Bronchus fibroblast of lung (primary cell): ENCODE data around the gene C14orf119. TPM values are rescaled to one million over a fixed set of nuclear protein-coding genes. Genes with fewer than 3 reads are reported as not detected.

Experiments used
- total RNA-seq: library from RNA; depleted of rRNA; stranded (reverse); fragments of >200 nt; gene quantifications from 2 replicates; pipeline ENCODE4 v1.2.3, GENCODE V29; 2015

Gene C14orf119, protein sequence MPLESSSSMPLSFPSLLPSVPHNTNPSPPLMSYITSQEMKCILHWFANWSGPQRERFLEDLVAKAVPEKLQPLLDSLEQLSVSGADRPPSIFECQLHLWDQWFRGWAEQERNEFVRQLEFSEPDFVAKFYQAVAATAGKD
- total RNA-seq = 55.6 and 72.1 TPM in 2 replicates

DNA sequence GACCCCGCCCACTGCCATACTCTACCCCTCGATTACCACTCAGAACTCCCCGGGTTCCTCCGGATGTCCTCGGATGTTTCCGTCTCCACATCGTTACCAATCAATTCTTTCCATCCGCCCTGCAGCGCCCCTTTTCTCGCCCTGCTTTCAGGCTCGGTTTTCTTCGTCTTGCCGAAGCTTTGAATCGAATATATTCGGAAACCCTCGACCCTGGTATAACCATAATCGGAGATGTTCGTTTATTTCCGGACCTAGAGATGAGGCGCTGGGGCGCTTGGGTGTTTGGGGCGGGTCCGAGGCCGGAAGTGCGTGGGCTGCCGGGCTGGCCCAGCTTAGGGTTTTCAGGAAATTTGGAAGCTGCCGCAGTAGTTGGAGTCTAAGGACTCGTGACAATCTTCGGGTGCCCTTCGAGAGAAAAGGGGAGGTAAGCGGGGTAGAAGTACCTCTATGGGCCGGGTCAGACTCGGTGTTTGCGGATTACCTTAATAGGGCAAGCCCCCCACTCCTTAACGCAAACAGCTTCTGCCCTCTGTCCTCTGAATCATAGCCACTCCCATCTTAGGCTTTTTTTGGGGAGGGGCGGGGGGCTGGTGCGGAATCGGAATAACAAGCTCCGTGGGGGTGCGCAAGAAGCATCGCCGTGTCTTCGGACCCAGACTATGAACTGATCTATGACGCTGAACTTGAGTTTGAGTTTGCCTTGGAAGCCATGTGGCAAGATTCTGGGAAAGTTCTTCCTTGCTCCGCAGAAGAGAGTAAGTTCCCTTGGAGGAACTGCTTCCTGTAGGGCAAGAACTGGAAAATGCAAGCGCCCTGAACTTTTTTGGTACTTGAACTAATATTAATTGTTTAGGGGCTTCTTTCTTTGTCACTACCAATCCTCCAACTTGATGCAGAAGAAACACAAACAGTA lies at the start of gene C14orf119:
TSS of gene C14orf119 (plus strand) at position 310 of the 913 bp plus-strand sequence. CDS start 2,154 bp downstream, outside the sequence.

DNA sequence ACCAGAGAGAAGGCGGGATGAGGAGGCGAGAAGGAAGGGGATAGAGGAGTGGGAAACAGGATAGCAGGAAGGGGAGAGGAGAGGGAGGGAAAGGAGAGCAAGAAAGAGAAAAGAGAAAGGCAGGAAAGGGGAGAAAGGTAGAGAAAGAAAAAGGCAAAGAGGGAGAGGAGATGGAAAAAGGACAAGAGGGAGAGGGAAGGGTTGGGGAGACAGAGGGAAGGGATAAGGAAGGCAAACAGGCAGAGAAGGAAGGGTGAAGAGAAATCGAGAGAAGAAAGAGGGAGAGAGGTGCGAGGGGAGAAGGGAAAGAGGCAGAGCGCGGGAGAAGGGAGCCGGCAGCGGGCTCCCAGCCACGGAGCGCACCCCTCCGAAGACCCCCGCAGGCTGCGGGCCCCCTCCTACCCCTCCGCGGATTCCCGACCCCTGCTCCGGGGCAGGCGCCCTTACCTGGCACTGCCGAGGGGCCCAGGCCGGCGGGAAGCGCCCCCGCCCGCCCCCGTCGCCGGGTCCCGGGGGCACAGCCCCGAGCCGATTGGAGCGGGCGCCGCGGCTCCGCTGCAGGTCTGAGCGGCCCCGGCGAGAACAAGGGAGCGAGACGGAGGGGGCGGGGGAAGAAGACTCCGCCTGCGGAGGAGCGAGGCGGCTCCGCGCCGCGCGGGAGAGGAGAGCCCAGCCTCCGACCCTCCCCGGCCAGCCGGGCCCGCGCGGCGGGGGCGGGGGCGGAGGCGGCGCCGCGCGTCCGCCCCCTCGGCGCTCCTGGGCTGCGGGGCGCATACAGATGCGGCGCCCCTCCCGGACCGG lies 38.1 kb upstream of the C14orf119 start, which contains the start of gene CDH24:
TSS of gene CDH24 (minus strand) at position 565 of the 801 bp plus-strand sequence. CDS start 1,787 bp downstream, outside the sequence.

DNA sequence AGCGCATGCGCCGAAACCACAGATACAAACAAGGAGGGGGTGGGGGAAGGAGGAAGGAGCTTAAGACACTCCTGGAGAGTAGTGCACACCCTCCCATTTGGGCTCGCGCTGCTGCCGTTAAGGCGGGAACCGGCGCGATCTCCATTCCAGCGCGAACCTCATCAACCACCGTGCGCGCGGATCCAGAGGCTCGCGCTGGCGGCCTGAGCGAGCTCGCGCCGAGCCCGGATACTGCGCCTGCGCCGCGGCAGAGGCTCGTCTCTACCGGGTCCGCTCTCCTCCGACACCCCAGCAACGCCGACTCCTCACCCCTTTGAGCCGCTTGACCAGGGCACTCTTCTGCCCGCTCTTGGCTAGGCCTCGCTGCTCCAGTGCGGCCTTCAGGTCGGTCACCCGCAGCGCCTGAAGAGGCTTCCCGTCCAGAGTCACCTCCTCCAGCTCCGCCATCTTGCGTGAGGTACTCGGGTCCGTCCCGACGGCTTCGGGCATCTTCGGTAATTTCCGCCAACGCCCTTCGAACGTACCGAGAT lies 574 bp upstream of the C14orf119 start, which contains the start of gene ACIN1:
TSS of gene ACIN1 (minus strand) at position 471 of the 530 bp plus-strand sequence. CDS start at position 447, 24 bp downstream.

DNA sequence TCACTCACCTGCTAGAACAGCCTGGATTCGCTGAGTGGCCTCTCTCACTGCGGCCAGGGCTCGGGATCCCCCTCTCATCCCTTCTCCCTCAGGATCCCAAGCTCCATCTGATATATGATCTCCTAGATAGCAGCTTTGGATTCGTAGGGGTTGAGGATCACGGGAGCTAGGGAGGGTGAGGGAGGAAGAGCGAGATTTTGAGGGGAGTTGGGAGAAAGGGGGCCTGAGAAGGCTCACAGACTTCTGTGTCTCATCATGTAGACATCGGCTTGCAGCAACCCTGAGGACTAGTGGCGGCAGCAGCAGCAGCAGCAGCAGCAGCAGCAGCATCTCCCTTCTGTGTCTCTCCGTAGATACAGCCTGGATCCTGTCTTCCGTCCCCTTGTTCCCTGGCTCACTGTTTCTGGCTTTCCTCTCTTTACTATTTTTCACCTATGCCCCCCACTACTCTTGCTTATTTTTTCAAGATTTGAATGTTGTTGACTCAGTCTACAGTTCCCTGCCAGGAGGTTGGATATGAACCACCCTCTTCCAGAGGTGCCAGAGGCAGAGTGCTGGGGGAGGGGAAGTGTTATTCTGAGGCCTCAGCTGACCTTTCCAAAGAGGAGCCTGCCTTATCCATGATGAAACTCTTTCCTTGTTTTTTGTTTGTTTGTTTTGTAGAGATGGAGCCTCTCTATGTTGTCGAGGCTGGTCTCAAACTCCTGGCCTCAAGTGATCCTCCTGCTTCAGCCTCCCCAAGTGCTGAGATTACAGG lies 9.5 kb downstream of the C14orf119 start, which contains the start of gene CIROP:
TSS of gene CIROP (minus strand) at position 399 of the 757 bp plus-strand sequence. CDS start at position 330, 69 bp downstream.

DNA sequence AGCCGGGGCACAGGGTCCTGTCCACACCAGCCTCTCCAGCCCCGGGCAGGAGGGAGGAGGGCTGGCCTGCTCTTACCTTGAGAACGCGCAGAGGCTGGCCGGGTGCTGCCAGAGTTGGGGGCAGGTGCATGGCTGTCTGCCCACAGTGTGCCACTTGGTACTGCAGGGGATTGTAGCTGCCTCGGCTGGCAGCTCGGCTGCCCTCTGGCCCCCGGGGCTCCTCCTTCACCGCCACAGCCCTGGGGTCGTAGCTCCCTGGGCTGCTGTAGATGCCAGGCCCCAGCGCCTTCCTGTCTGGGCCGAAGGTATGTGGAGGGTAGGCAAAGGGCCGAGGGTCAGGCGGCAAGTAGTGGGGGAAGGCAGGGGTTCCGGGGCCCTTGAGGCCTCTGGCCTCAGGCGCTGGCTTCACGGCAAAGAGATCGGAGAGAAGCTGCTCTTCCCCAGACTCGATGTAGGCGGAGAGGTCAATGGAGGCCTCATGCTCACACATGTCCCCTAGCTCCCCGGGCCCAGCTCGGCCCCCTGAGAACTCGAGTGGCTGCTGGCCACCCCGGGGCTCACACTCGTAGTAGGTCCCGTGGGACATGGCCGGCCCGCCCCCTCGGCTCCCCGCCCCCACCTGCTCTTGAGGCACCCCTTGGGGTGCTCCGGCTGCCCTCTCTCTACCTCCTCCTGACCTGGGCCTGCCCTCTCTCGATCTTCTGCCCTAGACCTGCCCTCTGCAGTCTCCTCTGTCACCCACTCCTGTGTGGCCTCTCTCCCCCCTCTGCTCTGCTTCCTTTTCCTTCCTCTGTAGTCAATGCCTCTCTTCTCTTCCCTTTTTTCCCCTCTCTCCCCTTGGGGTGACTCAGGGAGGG lies 23.4 kb downstream of the C14orf119 start, which contains the start of gene CEBPE:
TSS of gene CEBPE (minus strand) at position 750 of the 857 bp plus-strand sequence. CDS start at position 586, 164 bp downstream.

Other genes with a start within 250 kb of the C14orf119 start
- 52.8 and 53.1 TPM in 2 replicates for gene LRP10, start 223.8 kb upstream of the C14orf119 start, total RNA-seq
- 0.30 TPM in 1 of 2 replicates, not detected in the other for gene REM2, start 212.3 kb upstream of the C14orf119 start, total RNA-seq
- 61.4 and 61.8 TPM in 2 replicates for gene RBM23, start 176.4 kb upstream of the C14orf119 start, total RNA-seq
- 71.7 and 75.3 TPM in 2 replicates for gene PRMT5, start 166.1 kb upstream of the C14orf119 start, total RNA-seq
- gene HAUS4, start 138.4 kb upstream of the C14orf119 start, total RNA-seq = 71.3 and 78.2 TPM in 2 replicates
- gene AJUBA, start 113.0 kb upstream of the C14orf119 start, total RNA-seq = 47.9 and 49.3 TPM in 2 replicates
- 18.0 and 22.9 TPM in 2 replicates for gene C14orf93, start 85.4 kb upstream of the C14orf119 start, total RNA-seq
- gene PSMB5, start 60.6 kb upstream of the C14orf119 start, total RNA-seq = 311 and 342 TPM in 2 replicates
- gene PSMB11, start 53.3 kb upstream of the C14orf119 start, total RNA-seq = not detected in 2 replicates
- 8.6 and 9.8 TPM in 2 replicates for gene CDH24, start 38.0 kb upstream of the C14orf119 start, total RNA-seq
- 58.0 and 62.7 TPM in 2 replicates for gene ACIN1, start 369 bp upstream of the C14orf119 start, total RNA-seq
- gene CIROP, start 9.5 kb downstream of the C14orf119 start, total RNA-seq = 0.34 and 0.45 TPM in 2 replicates
- not detected in 2 replicates for gene CEBPE, start 23.8 kb downstream of the C14orf119 start, total RNA-seq
- 0.34 and 0.45 TPM in 2 replicates for gene SLC7A8, start 88.2 kb downstream of the C14orf119 start, total RNA-seq
- not detected in 2 replicates for gene RNF212B, start 142.4 kb downstream of the C14orf119 start, total RNA-seq
- 8.4 and 8.5 TPM in 2 replicates for gene HOMEZ, start 190.6 kb downstream of the C14orf119 start, total RNA-seq
- 0.74 and 1.5 TPM in 2 replicates for gene PPP1R3E, start 207.4 kb downstream of the C14orf119 start, total RNA-seq
- 10.7 and 13.4 TPM in 2 replicates for gene BCL2L2, start 211.3 kb downstream of the C14orf119 start, total RNA-seq
- 53.5 and 67.3 TPM in 2 replicates for gene PABPN1, start 226.0 kb downstream of the C14orf119 start, total RNA-seq